OCI-LY3 (cell line): ENCODE data around the gene FGD3.

Experiments
- H2AFZ ChIP-seq: fragments of 200-600, 300-600 bp; shearing (Covaris generic); 2 replicates; pipeline ENCODE4 v1.6.0; 2014; ENCODE audit warnings: antibody characterized with exemption, low read depth, low read length
- H3K27ac ChIP-seq: fragments of 200-600, 300-600 bp; sonication (generic); 2 replicates; pipeline ENCODE4 v1.5.1; 2014; ENCODE audit warnings: mild to moderate bottlenecking, low read length, moderate library complexity, mixed read lengths
- H3K27me3 ChIP-seq: fragments of 200-600, 300-600 bp; sonication (generic); 2 replicates; pipeline ENCODE4 v1.6.1; 2014; ENCODE audit warnings: low read depth, low read length, mixed read lengths
- H3K36me3 ChIP-seq: fragments of 200-600, 300-600 bp; sonication (generic); replicated peaks from 2 replicates; pipeline ENCODE3; 2014; ENCODE audit warnings: low read depth, low read length, mixed read lengths
- H3K4me1 ChIP-seq: fragments of 300-600, 200-600 bp; sonication (generic); 2 replicates; pipeline ENCODE4 v1.6.1; 2014; ENCODE audit warnings: low read length, mixed read lengths
- H3K4me2 ChIP-seq: fragments of 200-600, 300-600 bp; sonication (generic); 2 replicates; pipeline ENCODE4 v1.6.1; 2014; ENCODE audit warnings: low read length, mixed read lengths
- H3K4me3 ChIP-seq: fragments of 300-600, 200-600 bp; sonication (generic); 2 replicates; pipeline ENCODE4 v1.5.1; 2014; ENCODE audit warnings: antibody characterized with exemption, mild to moderate bottlenecking, low read length, moderate library complexity
- H3K79me2 ChIP-seq: fragments of 300-600, 200-600 bp; shearing (Covaris generic); 2 replicates; pipeline ENCODE4 v1.6.1; 2014; ENCODE audit warnings: mild to moderate bottlenecking, low read length, mixed read lengths
- H3K9ac ChIP-seq: fragments of 300-600, 200-600 bp; shearing (Covaris generic); 2 replicates; pipeline ENCODE4 v1.6.0; 2014; ENCODE audit warnings: mild to moderate bottlenecking, low read length, moderate library complexity
- H3K9me3 ChIP-seq: fragments of 200-600, 300-600 bp; shearing (Covaris generic); 2 replicates; pipeline ENCODE4 v1.6.1; 2014; ENCODE audit warnings: low read length, mixed read lengths; ENCODE audit not compliant: insufficient read depth
- H4K20me1 ChIP-seq: fragments of 200-600, 300-600 bp; sonication (generic); 2 replicates; pipeline ENCODE4 v1.6.1; 2016; ENCODE audit warnings: low read length, mixed read lengths; ENCODE audit not compliant: insufficient read depth
- CTCF ChIP-seq: fragments of 200-600, 300-600 bp; sonication (generic); IDR thresholded peaks from 2 replicates; pipeline ENCODE4 v1.5.1; 2014; ENCODE audit warnings: antibody characterized with exemption, low read length, low read depth
- EZH2phosphoT487 ChIP-seq: fragments of 200-600 bp; shearing (Covaris generic); IDR thresholded peaks from 2 replicates; pipeline ENCODE4 v1.6.1; 2018; ENCODE audit warnings: antibody characterized with exemption, mixed run types, low read depth

FGD3 gene

GRCh38 chr9:93025736-93026135, 78.4 kb downstream of the FGD3 start:
- no peak overlapping the region for H3K4me3 ChIP-seq
- no peaks in the 10 kb centered on the region for H3K79me2 ChIP-seq
- peaks cover 3% of the 10 kb centered on the region for H3K4me1 ChIP-seq
- H3K4me2 ChIP-seq: no peak overlapping the region
- H3K36me3 ChIP-seq: no peaks in the 10 kb centered on the region
- H2AFZ ChIP-seq: no peak overlapping the region
- H3K27me3 ChIP-seq: no peaks in the 10 kb centered on the region
- no peaks in the 10 kb centered on the region for H3K9me3 ChIP-seq
- no peak overlapping the region for H3K27ac ChIP-seq
- H3K9ac ChIP-seq: no peak overlapping the region
- no peak for TF ChIP-seq EZH2phosphoT487
- H4K20me1 ChIP-seq: no peaks in the 10 kb centered on the region

GRCh38 chr9:93026640-93027039, 79.3 kb downstream of the FGD3 start:
- TF ChIP-seq CTCF (no peak), EZH2phosphoT487 (no peak)
- H3K9me3 ChIP-seq: no peaks in the 10 kb centered on the region
- H3K36me3 ChIP-seq: no peaks in the 10 kb centered on the region
- H3K27me3 ChIP-seq: no peaks in the 10 kb centered on the region
- no peaks in the 10 kb centered on the region; the same call in 1 of the 2 replicates for H4K20me1 ChIP-seq
- no peaks in the 10 kb centered on the region for H3K79me2 ChIP-seq
- no peak overlapping the region for H3K4me2 ChIP-seq
- no peak overlapping the region for H3K27ac ChIP-seq
- H3K4me3 ChIP-seq: no peak overlapping the region
- H3K9ac ChIP-seq: no peak overlapping the region
- H2AFZ ChIP-seq: no peak overlapping the region
- peaks cover 3% of the 10 kb centered on the region for H3K4me1 ChIP-seq

GRCh38 chr9:93027750-93028149, 80.4 kb downstream of the FGD3 start:
- no peaks in the 10 kb centered on the region for H3K36me3 ChIP-seq
- no peak overlapping the region for H3K4me2 ChIP-seq
- H3K27me3 ChIP-seq: no peaks in the 10 kb centered on the region
- H2AFZ ChIP-seq: no peak overlapping the region
- H3K27ac ChIP-seq: no peak overlapping the region
- no peak overlapping the region for H3K9ac ChIP-seq
- H4K20me1 ChIP-seq: no peaks in the 10 kb centered on the region; the same call in 1 of the 2 replicates
- H3K4me1 ChIP-seq: peaks cover 3% of the 10 kb centered on the region
- TF ChIP-seq EZH2phosphoT487 (no peak), CTCF (no peak)
- H3K9me3 ChIP-seq: no peaks in the 10 kb centered on the region
- no peak overlapping the region for H3K4me3 ChIP-seq
- H3K79me2 ChIP-seq: no peaks in the 10 kb centered on the region

GRCh38 chr9:93028448-93029006, 81.2 kb downstream of the FGD3 start:
- H4K20me1 ChIP-seq: no peaks in the 10 kb centered on the region; the same call in 1 of the 2 replicates
- H3K4me3 ChIP-seq: no peak overlapping the region
- peaks cover 6% of the 10 kb centered on the region for H3K4me1 ChIP-seq
- H3K4me2 ChIP-seq: no peak overlapping the region
- TF ChIP-seq CTCF (no peak), EZH2phosphoT487 (no peak)
- no peak overlapping the region for H2AFZ ChIP-seq
- H3K79me2 ChIP-seq: no peaks in the 10 kb centered on the region
- no peaks in the 10 kb centered on the region for H3K36me3 ChIP-seq
- H3K27me3 ChIP-seq: no peaks in the 10 kb centered on the region
- H3K27ac ChIP-seq: no peak overlapping the region
- no peaks in the 10 kb centered on the region for H3K9me3 ChIP-seq
- H3K9ac ChIP-seq: no peak overlapping the region
